ENCODE results near the gene SLC6A5. TPM values are rescaled to one million over a fixed set of nuclear protein-coding genes. Genes with fewer than 3 reads are reported as not detected.

Gene SLC6A5
- total RNA-seq, 1 experiment from 2014 or later = not detected

DNA sequence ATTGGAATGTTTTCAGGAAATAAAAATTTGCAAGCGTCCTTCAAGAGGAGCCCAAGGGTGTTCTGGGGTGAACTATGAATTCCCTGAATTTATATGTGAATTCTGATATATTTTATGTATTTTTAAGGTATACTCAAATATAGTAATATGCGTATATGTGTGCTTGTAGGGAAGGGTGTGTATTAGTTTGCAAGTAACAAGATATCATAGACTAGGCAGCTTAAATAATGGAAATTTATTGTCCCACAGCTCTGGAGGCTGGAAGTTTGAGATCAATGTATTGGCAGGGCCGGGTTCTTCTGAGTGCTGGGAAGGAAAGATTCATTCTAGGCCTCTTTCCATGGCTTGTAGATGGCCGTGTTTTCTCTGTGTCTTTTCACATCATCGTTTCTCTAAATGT, 16.2 kb upstream of the SLC6A5 start:
- Histone ChIP-seq H4K20me1 (ENCODE audit: insufficient read depth) (no peaks in the 10 kb centered on the region), H3K4me2 (ENCODE audit: low read length) (no peak overlapping the region), H3K36me3 (ENCODE audit: control insufficient read depth in 1 of 2, insufficient read depth in 2 of 2, low read length in 2 of 2) (no peaks in the 10 kb centered on the region), H3K4me1 (ENCODE audit: control insufficient read depth in 1 of 2, insufficient read depth in 2 of 2, low read length in 2 of 2) (no peaks in the 10 kb centered on the region), H3K27me3 (ENCODE audit: insufficient read depth, low read length) (no peaks in the 10 kb centered on the region), H3K4me3 (replicated peaks in 1 of 2; ENCODE audit: low read depth in 1 of 2, low read length in 2 of 2) (no peak overlapping the region), H2AFZ (ENCODE audit: low read depth, low read length, poor library complexity, severe bottlenecking) (no peak overlapping the region), H3K9me3 (ENCODE audit: control insufficient read depth in 1 of 2, insufficient read depth in 1 of 2, low read depth in 1 of 2, low read length in 2 of 2) (no peaks in the 10 kb centered on the region), H3K79me2 (ENCODE audit: insufficient read depth, low read length) (no peaks in the 10 kb centered on the region), H3K9me2 (ENCODE audit: insufficient read depth) (no peaks in the 10 kb centered on the region), H3K9ac (ENCODE audit: low read length) (no peak overlapping the region), H3K27ac (ENCODE audit: low read depth, low read length) (no peak overlapping the region)
- CTCF ChIA-PET = no interaction called here
- DNase-seq (ENCODE audit: low read depth, low spot score) = no peak
- RAD21 ChIA-PET (ENCODE audit: low non-redundant PET in 1 of 2, low total read pairs in 2 of 2, uncharacterized antibody in 2 of 2, unreplicated experiment in 2 of 2) = no interaction called here
- TF ChIP-seq POLR2A (IDR thresholded peaks at IDR 0.05; ENCODE audit: borderline replicate concordance, extremely low read depth, insufficient read depth, insufficient read length) (no peak), EZH2 (IDR thresholded peaks at IDR 0.05) (no peak), ELF1 (IDR thresholded peaks at IDR 0.05; ENCODE audit: borderline replicate concordance, low read depth) (no peak), RAD21 (IDR thresholded peaks at IDR 0.05; ENCODE audit: low read depth) (no peak), EZH2phosphoT487 (IDR thresholded peaks at IDR 0.05; ENCODE audit: borderline replicate concordance) (no peak), POLR2AphosphoS5 (IDR thresholded peaks at IDR 0.05; ENCODE audit: low read depth, low read length) (no peak), ZFX (IDR thresholded peaks at IDR 0.05) (no peak), SIN3A (IDR thresholded peaks at IDR 0.05; ENCODE audit: low read depth) (no peak), SP1 (IDR thresholded peaks at IDR 0.05; ENCODE audit: low read depth) (no peak), TCF7L2 (IDR thresholded peaks at IDR 0.05; ENCODE audit: borderline replicate concordance, extremely low read depth, insufficient read depth, insufficient read length) (no peak), JUND (IDR thresholded peaks at IDR 0.05) (no peak), ZNF274 (IDR thresholded peaks at IDR 0.05; ENCODE audit: low read depth, low read length) (no peak), CBX3 (IDR thresholded peaks at IDR 0.05; ENCODE audit: low read depth) (no peak), SRF (IDR thresholded peaks at IDR 0.05; ENCODE audit: low read depth) (no peak)
- TF ChIP-seq, protein P1, sequence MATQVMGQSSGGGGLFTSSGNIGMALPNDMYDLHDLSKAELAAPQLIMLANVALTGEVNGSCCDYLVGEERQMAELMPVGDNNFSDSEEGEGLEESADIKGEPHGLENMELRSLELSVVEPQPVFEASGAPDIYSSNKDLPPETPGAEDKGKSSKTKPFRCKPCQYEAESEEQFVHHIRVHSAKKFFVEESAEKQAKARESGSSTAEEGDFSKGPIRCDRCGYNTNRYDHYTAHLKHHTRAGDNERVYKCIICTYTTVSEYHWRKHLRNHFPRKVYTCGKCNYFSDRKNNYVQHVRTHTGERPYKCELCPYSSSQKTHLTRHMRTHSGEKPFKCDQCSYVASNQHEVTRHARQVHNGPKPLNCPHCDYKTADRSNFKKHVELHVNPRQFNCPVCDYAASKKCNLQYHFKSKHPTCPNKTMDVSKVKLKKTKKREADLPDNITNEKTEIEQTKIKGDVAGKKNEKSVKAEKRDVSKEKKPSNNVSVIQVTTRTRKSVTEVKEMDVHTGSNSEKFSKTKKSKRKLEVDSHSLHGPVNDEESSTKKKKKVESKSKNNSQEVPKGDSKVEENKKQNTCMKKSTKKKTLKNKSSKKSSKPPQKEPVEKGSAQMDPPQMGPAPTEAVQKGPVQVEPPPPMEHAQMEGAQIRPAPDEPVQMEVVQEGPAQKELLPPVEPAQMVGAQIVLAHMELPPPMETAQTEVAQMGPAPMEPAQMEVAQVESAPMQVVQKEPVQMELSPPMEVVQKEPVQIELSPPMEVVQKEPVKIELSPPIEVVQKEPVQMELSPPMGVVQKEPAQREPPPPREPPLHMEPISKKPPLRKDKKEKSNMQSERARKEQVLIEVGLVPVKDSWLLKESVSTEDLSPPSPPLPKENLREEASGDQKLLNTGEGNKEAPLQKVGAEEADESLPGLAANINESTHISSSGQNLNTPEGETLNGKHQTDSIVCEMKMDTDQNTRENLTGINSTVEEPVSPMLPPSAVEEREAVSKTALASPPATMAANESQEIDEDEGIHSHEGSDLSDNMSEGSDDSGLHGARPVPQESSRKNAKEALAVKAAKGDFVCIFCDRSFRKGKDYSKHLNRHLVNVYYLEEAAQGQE (IDR thresholded peaks at IDR 0.05; ENCODE audit: low read depth) = no peak
- TF ChIP-seq, protein P2, sequence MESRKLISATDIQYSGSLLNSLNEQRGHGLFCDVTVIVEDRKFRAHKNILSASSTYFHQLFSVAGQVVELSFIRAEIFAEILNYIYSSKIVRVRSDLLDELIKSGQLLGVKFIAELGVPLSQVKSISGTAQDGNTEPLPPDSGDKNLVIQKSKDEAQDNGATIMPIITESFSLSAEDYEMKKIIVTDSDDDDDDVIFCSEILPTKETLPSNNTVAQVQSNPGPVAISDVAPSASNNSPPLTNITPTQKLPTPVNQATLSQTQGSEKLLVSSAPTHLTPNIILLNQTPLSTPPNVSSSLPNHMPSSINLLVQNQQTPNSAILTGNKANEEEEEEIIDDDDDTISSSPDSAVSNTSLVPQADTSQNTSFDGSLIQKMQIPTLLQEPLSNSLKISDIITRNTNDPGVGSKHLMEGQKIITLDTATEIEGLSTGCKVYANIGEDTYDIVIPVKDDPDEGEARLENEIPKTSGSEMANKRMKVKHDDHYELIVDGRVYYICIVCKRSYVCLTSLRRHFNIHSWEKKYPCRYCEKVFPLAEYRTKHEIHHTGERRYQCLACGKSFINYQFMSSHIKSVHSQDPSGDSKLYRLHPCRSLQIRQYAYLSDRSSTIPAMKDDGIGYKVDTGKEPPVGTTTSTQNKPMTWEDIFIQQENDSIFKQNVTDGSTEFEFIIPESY (IDR thresholded peaks at IDR 0.05; ENCODE audit: extremely low read depth, insufficient replicate concordance, low read length) = no peak
- TF ChIP-seq, protein P3, sequence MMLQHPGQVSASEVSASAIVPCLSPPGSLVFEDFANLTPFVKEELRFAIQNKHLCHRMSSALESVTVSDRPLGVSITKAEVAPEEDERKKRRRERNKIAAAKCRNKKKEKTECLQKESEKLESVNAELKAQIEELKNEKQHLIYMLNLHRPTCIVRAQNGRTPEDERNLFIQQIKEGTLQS (IDR thresholded peaks at IDR 0.05) = no peak
- TF ChIP-seq, protein P4, sequence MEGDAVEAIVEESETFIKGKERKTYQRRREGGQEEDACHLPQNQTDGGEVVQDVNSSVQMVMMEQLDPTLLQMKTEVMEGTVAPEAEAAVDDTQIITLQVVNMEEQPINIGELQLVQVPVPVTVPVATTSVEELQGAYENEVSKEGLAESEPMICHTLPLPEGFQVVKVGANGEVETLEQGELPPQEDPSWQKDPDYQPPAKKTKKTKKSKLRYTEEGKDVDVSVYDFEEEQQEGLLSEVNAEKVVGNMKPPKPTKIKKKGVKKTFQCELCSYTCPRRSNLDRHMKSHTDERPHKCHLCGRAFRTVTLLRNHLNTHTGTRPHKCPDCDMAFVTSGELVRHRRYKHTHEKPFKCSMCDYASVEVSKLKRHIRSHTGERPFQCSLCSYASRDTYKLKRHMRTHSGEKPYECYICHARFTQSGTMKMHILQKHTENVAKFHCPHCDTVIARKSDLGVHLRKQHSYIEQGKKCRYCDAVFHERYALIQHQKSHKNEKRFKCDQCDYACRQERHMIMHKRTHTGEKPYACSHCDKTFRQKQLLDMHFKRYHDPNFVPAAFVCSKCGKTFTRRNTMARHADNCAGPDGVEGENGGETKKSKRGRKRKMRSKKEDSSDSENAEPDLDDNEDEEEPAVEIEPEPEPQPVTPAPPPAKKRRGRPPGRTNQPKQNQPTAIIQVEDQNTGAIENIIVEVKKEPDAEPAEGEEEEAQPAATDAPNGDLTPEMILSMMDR (IDR thresholded peaks at IDR 0.05 in 2 of 3, conservative IDR thresholded peaks at IDR 0.05 in 1 of 3; ENCODE audit: borderline replicate concordance in 1 of 3, insufficient read depth in 1 of 3, low read depth in 2 of 3, low read length in 2 of 3) = no peak
- intact Hi-C loops (cut with micrococcal nuclease) = no loop called here
- POLR2A ChIA-PET = no interaction called here
- no TSS peak for BruUV-seq (replicated peaks)
- ATAC-seq = no peak

Measured in HCT116 (cell line).